Mucosa of gallbladder (tissue), 1 donor: ENCODE measurements around the gene ACOXL. TPM values are rescaled to one million over a fixed set of nuclear protein-coding genes. Genes with fewer than 3 reads are reported as not detected.

ENCODE experiments used
- DNase-seq: peaks from one replicate; pipeline ENCODE4 v3.0.0-alpha.2; 2020; ENCODE audit warnings: low spot score
- total RNA-seq: library from RNA; stranded (reverse); gene quantifications from one replicate; pipeline ENCODE4 v1.2.1, GENCODE V29; 2021
- donor health status: DM: no; HTN: no; CAD: no.

The ACOXL gene
- total RNA-seq, 1 donor from 2014 or later: not detected

DNA sequence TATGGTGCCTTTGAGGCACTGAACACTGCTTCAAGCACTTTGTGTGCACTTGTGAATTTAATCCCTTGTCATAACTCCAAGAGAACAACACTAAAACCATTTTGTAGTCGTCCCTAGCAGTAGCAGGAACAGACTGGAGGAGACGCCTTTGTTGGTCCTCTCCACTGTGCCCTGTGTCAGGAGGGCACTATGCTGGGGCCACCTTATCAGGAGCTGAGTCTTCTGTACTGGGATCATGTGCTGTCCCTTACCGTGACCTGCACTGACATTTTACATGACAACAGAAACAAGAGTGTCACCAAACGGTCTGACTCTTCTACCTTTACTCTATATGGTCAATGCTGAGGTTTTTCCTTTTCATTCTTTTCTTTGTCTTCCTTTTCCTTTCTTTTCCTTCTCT is 62.0 kb downstream of the ACOXL start:
- DNase-seq: no peak

DNA sequence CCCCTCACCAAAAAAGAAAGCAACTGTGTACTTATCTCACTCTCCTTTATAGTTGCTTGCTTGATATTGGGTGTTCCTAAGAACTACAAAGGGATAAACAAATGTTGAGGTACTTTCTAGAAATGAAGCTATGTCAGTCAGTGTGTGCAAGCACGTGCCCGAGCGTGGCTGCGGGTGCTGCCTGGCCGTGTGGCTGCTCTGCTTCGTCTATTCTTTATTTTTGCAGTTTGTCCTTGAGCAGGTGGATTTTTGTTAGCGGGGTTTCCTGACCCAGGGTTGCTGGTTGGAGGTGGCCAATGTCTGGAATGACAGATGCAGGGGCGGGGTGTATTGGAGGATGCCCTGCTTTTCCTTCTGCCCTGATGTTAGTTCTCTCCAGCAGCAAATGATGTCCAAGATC is 62.6 kb downstream of the ACOXL start:
- no peak for DNase-seq

DNA sequence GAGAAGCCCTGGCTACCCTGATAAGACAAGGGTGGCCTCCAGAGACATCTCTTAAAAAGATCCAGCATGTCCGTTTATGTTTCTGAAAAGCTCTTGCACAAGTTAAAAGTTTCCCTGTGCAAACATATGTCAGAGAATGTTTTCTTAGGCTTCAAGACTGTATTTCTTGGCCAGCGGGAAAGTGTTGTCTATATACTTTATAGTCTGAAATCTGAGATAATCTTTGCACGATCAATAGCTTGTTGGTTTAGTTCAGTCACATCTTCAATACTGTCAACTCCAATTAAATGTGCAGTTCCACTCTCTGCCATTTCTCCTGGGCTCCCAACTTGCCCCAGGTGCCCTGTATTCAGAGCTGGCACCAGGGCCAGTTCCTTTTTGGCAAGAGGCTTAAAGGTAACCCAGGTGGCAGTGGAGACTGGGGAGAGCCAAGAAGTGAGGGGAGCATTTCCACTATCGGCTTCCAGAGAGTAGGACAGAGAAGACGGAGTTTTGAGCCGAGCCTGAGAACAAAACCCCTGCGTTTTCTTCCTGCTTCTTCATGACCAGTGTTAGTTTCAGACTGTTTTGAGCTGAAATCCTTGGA is 64.4 kb downstream of the ACOXL start:
- DNase-seq: no peak

GRCh38 chr2:110799376-110799775 is 67.0 kb downstream of the ACOXL start:
- DNase-seq: no peak

GRCh38 chr2:110800611-110801402 is 68.4 kb downstream of the ACOXL start:
- DNase-seq: no peak

DNA sequence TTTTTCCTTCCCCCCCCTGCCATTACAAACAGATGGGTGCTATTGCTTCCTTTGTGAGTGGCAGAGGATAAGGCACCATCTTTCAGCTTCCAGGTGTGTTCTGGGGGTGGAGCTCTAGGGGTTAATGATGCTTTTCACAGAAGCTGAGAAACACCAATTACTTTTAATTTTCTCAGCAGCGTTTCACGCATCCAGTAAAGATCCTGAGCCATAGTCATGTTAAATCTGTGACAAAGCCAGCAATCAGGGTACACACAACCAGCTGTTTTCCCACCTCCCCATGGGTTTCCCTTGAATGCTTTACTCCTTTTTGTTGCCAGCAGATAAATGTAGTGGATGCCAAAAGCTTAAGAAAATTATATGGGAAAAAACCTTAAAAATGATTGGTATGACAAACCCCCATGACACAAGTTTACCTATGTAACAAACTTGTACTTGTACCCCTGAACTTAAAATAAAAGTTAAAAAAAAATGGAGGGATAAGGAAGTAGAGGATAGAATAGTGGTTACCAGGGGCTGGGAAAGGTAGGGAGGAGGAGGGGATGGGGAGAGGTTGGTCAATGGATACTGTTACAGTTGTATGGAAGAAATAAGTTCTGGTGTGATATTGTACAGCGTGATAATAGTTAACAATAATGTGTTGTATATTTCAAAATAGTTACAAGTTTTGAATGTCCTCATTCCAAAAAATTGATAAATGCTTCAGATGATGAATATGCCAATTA is 70.0 kb downstream of the ACOXL start:
- no peak for DNase-seq

DNA sequence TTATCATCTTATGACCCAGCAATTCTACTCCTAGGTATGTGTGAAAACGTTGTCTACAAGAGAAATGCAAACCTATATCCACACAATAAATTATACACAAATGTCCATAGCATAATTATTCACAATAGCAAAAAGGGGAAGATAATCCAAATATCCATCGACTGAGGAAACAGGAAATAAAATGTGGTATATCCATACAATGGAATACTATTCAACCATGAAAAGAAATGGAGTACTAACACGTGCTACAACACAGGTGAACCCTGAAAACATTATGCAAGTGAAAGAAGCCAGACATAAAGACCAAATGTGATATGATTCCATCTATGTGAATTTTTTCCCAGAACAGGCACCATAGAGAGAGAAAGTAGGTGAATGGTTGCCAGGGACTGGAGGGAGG is 72.1 kb downstream of the ACOXL start:
- DNase-seq: no peak

GRCh38 chr2:110804915-110805314 is 72.5 kb downstream of the ACOXL start:
- DNase-seq: no peak

DNA sequence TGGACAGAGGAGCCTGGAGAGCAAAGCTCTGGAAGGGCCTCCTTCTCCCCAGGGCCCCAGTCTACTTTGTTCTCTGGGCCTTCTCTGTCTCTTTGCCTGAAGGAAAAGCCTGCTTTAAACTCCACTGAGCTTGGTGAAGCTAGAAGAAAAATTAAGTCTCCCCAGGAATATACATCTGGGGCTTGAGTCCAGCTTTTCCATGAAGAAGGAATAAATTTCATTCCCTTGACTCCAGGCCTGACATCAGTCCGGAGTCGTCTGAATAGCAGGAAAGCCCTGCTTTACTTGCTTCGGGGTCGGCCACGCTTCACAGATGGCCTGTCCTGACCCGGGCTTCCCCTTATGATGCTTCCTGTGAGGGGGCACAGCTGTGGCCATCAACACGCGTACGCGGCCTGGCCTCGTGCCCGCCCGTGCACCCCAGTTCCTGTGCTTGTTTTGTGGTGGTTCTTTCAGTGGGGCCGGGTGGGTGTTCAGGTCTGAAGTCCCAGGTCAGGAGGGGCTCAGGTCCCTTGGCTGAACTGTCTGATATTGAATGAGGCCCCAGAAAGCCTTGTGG is 73.6 kb downstream of the ACOXL start:
- DNase-seq: no peak

GRCh38 chr2:110807522-110807921 is 75.1 kb downstream of the ACOXL start:
- DNase-seq: no peak

GRCh38 chr2:110810404-110810803 is 78.0 kb downstream of the ACOXL start:
- DNase-seq: no peak

DNA sequence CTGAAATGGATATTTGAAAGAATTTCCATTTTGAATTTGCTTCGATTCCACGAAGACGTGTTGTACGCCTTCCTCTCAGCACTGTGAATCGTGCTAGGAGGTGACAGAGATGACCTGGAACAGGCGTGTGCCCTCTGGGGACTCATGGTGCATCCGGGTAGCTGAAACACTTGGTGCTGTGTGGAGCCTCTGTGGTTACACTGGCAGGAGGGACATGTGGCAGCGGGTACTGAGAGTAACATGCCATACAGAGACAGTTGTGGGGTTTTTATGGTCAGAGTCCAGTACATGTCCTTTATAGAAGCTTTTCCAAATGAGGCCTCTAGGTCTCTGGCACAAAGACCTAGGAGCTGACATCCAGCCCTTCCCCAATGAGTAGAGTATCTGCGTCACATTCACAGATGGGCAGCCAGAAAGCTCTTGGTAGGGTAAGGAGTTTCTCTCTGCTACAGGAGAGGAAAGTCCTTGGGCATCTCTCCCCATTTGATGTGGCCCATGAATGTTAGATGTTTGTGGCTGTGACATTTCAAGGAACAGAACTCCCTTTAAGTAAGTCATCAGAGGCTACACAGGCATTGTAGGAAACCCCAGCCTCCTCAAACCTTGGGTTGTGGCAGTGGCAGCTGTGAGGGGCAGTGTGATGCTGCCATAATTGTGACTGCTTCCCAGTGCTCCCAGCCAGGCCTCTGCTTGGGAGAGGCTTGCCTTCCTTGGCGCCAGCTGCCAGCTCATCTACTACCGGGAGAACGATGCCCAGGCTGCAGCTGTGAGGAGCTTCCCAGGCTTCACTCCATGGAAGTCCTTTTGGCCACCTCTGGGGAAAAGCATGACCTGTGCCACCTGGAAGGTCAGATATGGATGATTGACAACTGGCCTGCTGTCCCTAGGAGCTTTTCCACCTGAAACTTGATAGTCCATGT is 80.6 kb downstream of the ACOXL start:
- no peak for DNase-seq

DNA sequence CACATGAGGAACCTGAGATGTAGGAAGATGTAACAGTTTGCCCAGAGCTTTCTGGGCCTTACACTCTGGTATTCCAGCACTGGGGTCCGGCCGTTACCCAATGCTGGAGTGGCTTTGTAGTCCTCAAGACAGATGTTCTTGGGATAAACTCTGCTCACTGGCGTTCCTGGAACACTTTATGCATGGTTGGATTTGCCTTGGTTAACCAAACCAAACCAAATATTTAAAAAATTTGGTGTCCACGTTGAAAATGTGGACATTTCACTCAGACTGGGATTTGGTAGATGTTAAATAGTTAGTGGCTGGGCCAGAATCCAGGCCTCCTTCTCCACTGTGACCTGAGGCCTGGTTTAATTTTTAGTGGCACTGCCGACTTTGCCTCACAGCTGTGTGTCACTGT is 81.5 kb downstream of the ACOXL start:
- DNase-seq: no peak

GRCh38 chr2:110815938-110816337 is 83.6 kb downstream of the ACOXL start:
- no peak for DNase-seq

- no peak for DNase-seq
These were observed 84.3 kb downstream of the ACOXL start for GRCh38 chr2:110816404-110817365.

GRCh38 chr2:110818767-110819481 is 86.6 kb downstream of the ACOXL start:
- DNase-seq: no peak

GRCh38 chr2:110819711-110820110 is 87.3 kb downstream of the ACOXL start:
- no peak for DNase-seq

GRCh38 chr2:110820128-110820527 is 87.8 kb downstream of the ACOXL start:
- DNase-seq: no peak

GRCh38 chr2:110823165-110823564 is 90.8 kb downstream of the ACOXL start:
- no peak for DNase-seq

GRCh38 chr2:110827511-110827910 is 95.1 kb downstream of the ACOXL start:
- no peak for DNase-seq
